Measurements from ENCODE around the gene PXYLP1. TPM values are rescaled to one million over a fixed set of nuclear protein-coding genes. Genes with fewer than 3 reads are reported as not detected.

Gene PXYLP1
- total and polyA plus RNA-seq, 9 of the 15 experiments (the other 6 are each of a cell fraction or from before 2014, with no cell fraction given) = 0.80 to 2.9 (median 1.3) TPM

GRCh38 chr3:141202682-141203081 is 28.9 kb upstream of the PXYLP1 start (continued):
- TF ChIP-seq RERE (CRISPR knock-in tag; IDR thresholded peaks at IDR 0.05; ENCODE audit: borderline replicate concordance) (no peak), HDAC8 (tag; IDR thresholded peaks at IDR 0.05) (no peak), KDM1A (IDR thresholded peaks at IDR 0.05) (no peak), RBM34 (IDR thresholded peaks at IDR 0.05; ENCODE audit: borderline replicate concordance, insufficient read depth, low read length) (no peak), ZNF174 (CRISPR knock-in tag; IDR thresholded peaks at IDR 0.05) (no peak), SMARCB1 (IDR thresholded peaks at IDR 0.05; ENCODE audit: insufficient read length, low read depth) (no peak), RAD51 (IDR thresholded peaks at IDR 0.05; ENCODE audit: borderline replicate concordance, low read depth) (peak; percentile 52; the same call in 1 of the 2 replicates), NCOA4 (IDR thresholded peaks at IDR 0.05; ENCODE audit: partially characterized antibody) (no peak), POLR2H (tag; IDR thresholded peaks at IDR 0.05; ENCODE audit: low read depth) (no peak), USF2 (CRISPR knock-in tag; IDR thresholded peaks at IDR 0.05) (peak; percentile 39), RBM22 (IDR thresholded peaks at IDR 0.05; ENCODE audit: low read depth, low read length, poor library complexity, severe bottlenecking) (no peak)
- TF ChIP-seq, protein P1, sequence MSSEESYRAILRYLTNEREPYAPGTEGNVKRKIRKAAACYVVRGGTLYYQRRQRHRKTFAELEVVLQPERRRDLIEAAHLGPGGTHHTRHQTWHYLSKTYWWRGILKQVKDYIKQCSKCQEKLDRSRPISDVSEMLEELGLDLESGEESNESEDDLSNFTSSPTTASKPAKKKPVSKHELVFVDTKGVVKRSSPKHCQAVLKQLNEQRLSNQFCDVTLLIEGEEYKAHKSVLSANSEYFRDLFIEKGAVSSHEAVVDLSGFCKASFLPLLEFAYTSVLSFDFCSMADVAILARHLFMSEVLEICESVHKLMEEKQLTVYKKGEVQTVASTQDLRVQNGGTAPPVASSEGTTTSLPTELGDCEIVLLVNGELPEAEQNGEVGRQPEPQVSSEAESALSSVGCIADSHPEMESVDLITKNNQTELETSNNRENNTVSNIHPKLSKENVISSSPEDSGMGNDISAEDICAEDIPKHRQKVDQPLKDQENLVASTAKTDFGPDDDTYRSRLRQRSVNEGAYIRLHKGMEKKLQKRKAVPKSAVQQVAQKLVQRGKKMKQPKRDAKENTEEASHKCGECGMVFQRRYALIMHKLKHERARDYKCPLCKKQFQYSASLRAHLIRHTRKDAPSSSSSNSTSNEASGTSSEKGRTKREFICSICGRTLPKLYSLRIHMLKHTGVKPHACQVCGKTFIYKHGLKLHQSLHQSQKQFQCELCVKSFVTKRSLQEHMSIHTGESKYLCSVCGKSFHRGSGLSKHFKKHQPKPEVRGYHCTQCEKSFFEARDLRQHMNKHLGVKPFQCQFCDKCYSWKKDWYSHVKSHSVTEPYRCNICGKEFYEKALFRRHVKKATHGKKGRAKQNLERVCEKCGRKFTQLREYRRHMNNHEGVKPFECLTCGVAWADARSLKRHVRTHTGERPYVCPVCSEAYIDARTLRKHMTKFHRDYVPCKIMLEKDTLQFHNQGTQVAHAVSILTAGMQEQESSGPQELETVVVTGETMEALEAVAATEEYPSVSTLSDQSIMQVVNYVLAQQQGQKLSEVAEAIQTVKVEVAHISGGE (CRISPR knock-in tag; IDR thresholded peaks at IDR 0.05) = no peak
- TF ChIP-seq, protein P2, sequence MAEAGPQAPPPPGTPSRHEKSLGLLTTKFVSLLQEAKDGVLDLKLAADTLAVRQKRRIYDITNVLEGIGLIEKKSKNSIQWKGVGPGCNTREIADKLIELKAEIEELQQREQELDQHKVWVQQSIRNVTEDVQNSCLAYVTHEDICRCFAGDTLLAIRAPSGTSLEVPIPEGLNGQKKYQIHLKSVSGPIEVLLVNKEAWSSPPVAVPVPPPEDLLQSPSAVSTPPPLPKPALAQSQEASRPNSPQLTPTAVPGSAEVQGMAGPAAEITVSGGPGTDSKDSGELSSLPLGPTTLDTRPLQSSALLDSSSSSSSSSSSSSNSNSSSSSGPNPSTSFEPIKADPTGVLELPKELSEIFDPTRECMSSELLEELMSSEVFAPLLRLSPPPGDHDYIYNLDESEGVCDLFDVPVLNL (CRISPR knock-in tag; IDR thresholded peaks at IDR 0.05; ENCODE audit: low read depth) = no peak

All from K562 (cell line).